H1 (cell line): ENCODE data around the gene NOTUM. TPM values are rescaled to one million over a fixed set of nuclear protein-coding genes. Genes with fewer than 3 reads are reported as not detected.

Source experiments
- CTCF ChIA-PET: fragments of 300-600 bp; sonication (Branson Sonifier 250); formaldehyde crosslinking; loops from one replicate; lab custom pipeline; 2021; ENCODE audit not compliant: partially characterized antibody; lab: Charles Lee
- POLR2A ChIA-PET: fragments of 300-600 bp; sonication (Branson Sonifier 250); formaldehyde crosslinking; loops from one replicate; lab custom pipeline; 2021; ENCODE audit warnings: inconsistent platforms; ENCODE audit not compliant: partially characterized antibody; lab: Charles Lee
- DNase-seq, 2 experiments: peaks; one replicate each; pipeline versions ENCODE4 v3.0.0 to v3.0.0-alpha.2; 2010 to 2022; ENCODE audit warnings: low spot score in 2 of 2, low read depth in 1 of 2, mixed read lengths in 1 of 2
- FAIRE-seq: peaks from 2 replicates; lab custom pipeline; 2011; peaks lifted over from hg19 to GRCh38; lab: Jason Lieb, UNC
- H2AFZ ChIP-seq: 2 replicates; pipeline ENCODE4 v1.8.1; 2012; ENCODE audit warnings: low read length, inconsistent platforms
- H2AK5ac ChIP-seq: 2 replicates; pipeline ENCODE4 v1.6.1; 2013; ENCODE audit warnings: low read depth, low read length
- H2BK120ac ChIP-seq: replicated peaks from 2 replicates; pipeline ENCODE3; 2013; ENCODE audit warnings: low read depth, low read length, inconsistent platforms
- H2BK12ac ChIP-seq: 2 replicates; pipeline ENCODE4 v1.6.1; 2013; ENCODE audit warnings: low read depth, low read length
- H2BK15ac ChIP-seq: 2 replicates; pipeline ENCODE4 v1.6.1; 2013; ENCODE audit warnings: low read length
- H2BK20ac ChIP-seq: 2 replicates; pipeline ENCODE4 v1.6.1; 2013; ENCODE audit warnings: low read length
- H2BK5ac ChIP-seq: 2 replicates; pipeline ENCODE4 v1.6.1; 2013; ENCODE audit warnings: low read depth, low read length
- H3K14ac ChIP-seq: 2 replicates; pipeline ENCODE4 v1.6.1; 2013; ENCODE audit warnings: inconsistent platforms; ENCODE audit not compliant: insufficient read length
- H3K18ac ChIP-seq: 2 replicates; pipeline ENCODE4 v1.6.1; 2013; ENCODE audit warnings: low read length; ENCODE audit errors: extremely low read depth
- H3K23ac ChIP-seq: 2 replicates; pipeline ENCODE4 v1.6.1; 2013; ENCODE audit warnings: inconsistent platforms; ENCODE audit not compliant: insufficient read length
- H3K23me2 ChIP-seq: 2 replicates; pipeline ENCODE4 v1.6.1; 2013; ENCODE audit warnings: low read depth, low read length
- H3K27ac ChIP-seq: 2 replicates; pipeline ENCODE4 v1.6.1; 2011; ENCODE audit warnings: low read depth, low read length, inconsistent platforms
- H3K27me3 ChIP-seq, 4 experiments: replicated peaks in 1 of 4; 1 replicate in 1 of 4; 2 replicates in 3 of 4; pipeline versions ENCODE4 v1.6.1 to v1.8.1; 2011 to 2013; ENCODE audit warnings: low read length in 3 of 4, mild to moderate bottlenecking in 3 of 4, inconsistent platforms in 2 of 4, mixed read lengths in 2 of 4, moderate library complexity in 1 of 4; ENCODE audit not compliant: control insufficient read depth in 3 of 4, insufficient read depth in 3 of 4; ENCODE audit errors: extremely low read depth in 1 of 4
- H3K36me3 ChIP-seq, 4 experiments: 2 replicates each; pipeline versions ENCODE4 v1.6.1 to v1.8.1; 2011 to 2013; ENCODE audit warnings: mild to moderate bottlenecking in 4 of 4, low read length in 3 of 4, moderate library complexity in 2 of 4, control low read depth in 1 of 4, inconsistent platforms in 1 of 4; ENCODE audit not compliant: insufficient read depth in 4 of 4, control insufficient read depth in 2 of 4
- H3K4ac ChIP-seq: replicated peaks from 2 replicates; pipeline ENCODE3; 2013; ENCODE audit warnings: low read length, low read depth, mixed read lengths, inconsistent platforms; ENCODE audit not compliant: insufficient read length
- H3K4me1 ChIP-seq, 4 experiments: replicated peaks in 1 of 4; 1 replicate in 1 of 4; 2 replicates in 3 of 4; pipeline versions ENCODE4 v1.6.1 to v1.8.1; 2011 to 2013; ENCODE audit warnings: low read length in 3 of 4, inconsistent platforms in 2 of 4, mixed read lengths in 1 of 4; ENCODE audit not compliant: insufficient read depth in 4 of 4, control insufficient read depth in 3 of 4
- H3K4me2 ChIP-seq, 2 experiments: 2 replicates each; pipeline versions ENCODE4 v1.6.1 to v1.8.1; 2011 to 2013; ENCODE audit warnings: low read depth in 2 of 2, low read length in 2 of 2, control low read depth in 1 of 2, inconsistent platforms in 1 of 2, mild to moderate bottlenecking in 1 of 2; ENCODE audit not compliant: insufficient read depth in 1 of 2
- H3K4me3 ChIP-seq, 4 experiments: fragments of 200-600, 300-600 bp in 1 of 4; sonication (generic), shearing (Covaris generic), sonication (Bioruptor Twin) in 1 of 4; 2 replicates each; pipeline versions ENCODE4 v1.5.1 to v1.8.1; 2011 to 2016; ENCODE audit warnings: low read length in 4 of 4, low read depth in 3 of 4, control low read depth in 2 of 4, inconsistent platforms in 2 of 4, mild to moderate bottlenecking in 2 of 4, mixed read lengths in 1 of 4, moderate library complexity in 1 of 4; ENCODE audit not compliant: insufficient read depth in 2 of 4; ENCODE audit errors: extremely low read depth in 1 of 4
- H3K56ac ChIP-seq: replicated peaks from 2 replicates; pipeline ENCODE3; 2013; ENCODE audit warnings: low read depth, mild to moderate bottlenecking, mixed read lengths, low read length, inconsistent platforms; ENCODE audit not compliant: insufficient read length
- H3K79me1 ChIP-seq: 2 replicates; pipeline ENCODE4 v1.6.1; 2013; ENCODE audit warnings: low read depth, low read length, control low read depth
- H3K79me2 ChIP-seq, 2 experiments: 2 replicates each; pipeline versions ENCODE4 v1.6.1 to v1.8.1; 2012 to 2013; ENCODE audit warnings: low read length in 2 of 2, mild to moderate bottlenecking in 2 of 2, inconsistent platforms in 1 of 2; ENCODE audit not compliant: insufficient read depth in 2 of 2, control insufficient read depth in 1 of 2
- H3K9ac ChIP-seq, 4 experiments: replicated peaks in 1 of 4; 1 replicate in 1 of 4; 2 replicates in 3 of 4; pipeline versions ENCODE4 v1.6.1 to v1.8.1; 2011 to 2013; ENCODE audit warnings: low read depth in 3 of 4, low read length in 3 of 4, control low read depth in 2 of 4, mild to moderate bottlenecking in 2 of 4, moderate library complexity in 2 of 4, inconsistent platforms in 1 of 4; ENCODE audit errors: extremely low read depth in 1 of 4
- H3K9me3 ChIP-seq, 2 experiments: 2 replicates each; pipeline versions ENCODE4 v1.6.1 to v1.8.1; 2012 to 2013; ENCODE audit warnings: mild to moderate bottlenecking in 2 of 2, moderate library complexity in 2 of 2, control low read depth in 1 of 2, inconsistent platforms in 1 of 2, low read depth in 1 of 2, low read length in 1 of 2, mixed read lengths in 1 of 2; ENCODE audit not compliant: insufficient read depth in 2 of 2
- H4K20me1 ChIP-seq, 2 experiments: replicated peaks in 1 of 2; 2 replicates each; pipeline versions ENCODE3 to v1.8.1; 2011 to 2013; ENCODE audit warnings: inconsistent platforms in 2 of 2, low read length in 2 of 2, mild to moderate bottlenecking in 1 of 2; ENCODE audit not compliant: insufficient read depth in 2 of 2, control insufficient read depth in 1 of 2
- H4K5ac ChIP-seq: 2 replicates; pipeline ENCODE4 v1.6.1; 2013; ENCODE audit warnings: low read length, low read depth, mixed read lengths, inconsistent platforms; ENCODE audit not compliant: insufficient read length
- H4K8ac ChIP-seq: 2 replicates; pipeline ENCODE4 v1.8.0; 2013; ENCODE audit warnings: mild to moderate bottlenecking, moderate library complexity, low read length, inconsistent platforms; ENCODE audit not compliant: insufficient read depth; ENCODE audit errors: extremely low read depth
- H4K91ac ChIP-seq: replicated peaks from 2 replicates; pipeline ENCODE3; 2013; ENCODE audit warnings: low read length, mixed read lengths, inconsistent platforms; ENCODE audit not compliant: insufficient read length
- CBX5 ChIP-seq: fragments of 300-800, 300-1000 bp; sonication (generic); IDR thresholded peaks from 2 replicates; pipeline ENCODE4 v1.7.1; 2016; ENCODE audit warnings: antibody characterized with exemption, low read length, low read depth
- CHD2 ChIP-seq: IDR thresholded peaks from 2 replicates; pipeline ENCODE4 v1.6.1; 2012; ENCODE audit warnings: low read length, improper control_type of control experiment
- MAFK ChIP-seq: IDR thresholded peaks from 2 replicates; pipeline ENCODE4 v1.6.1; 2012; ENCODE audit warnings: low read depth, mild to moderate bottlenecking, improper control_type of control experiment, low read length
- POLR2A ChIP-seq, 2 experiments: IDR thresholded peaks; 1 replicate in 1 of 2; 2 replicates in 1 of 2; pipeline ENCODE4 v1.6.1; 2011; ENCODE audit warnings: low read depth in 2 of 2, low read length in 2 of 2, mild to moderate bottlenecking in 2 of 2; ENCODE audit errors: control extremely low read depth in 1 of 2
- WGBS, 2 experiments: shearing (Covaris generic) in 1 of 2; methylation state at CpG; one replicate each; pipeline versions ENCODE4 v1.1.6 to v1.1.7; 2013 to 2015; ENCODE audit warnings: low lambda C conversion rate in 2 of 2, mixed read lengths in 2 of 2, inconsistent platforms in 1 of 2, low coverage in 1 of 2, missing lambda C conversion rate in 1 of 2; ENCODE audit not compliant: insufficient replicate concordance in 2 of 2, insufficient coverage in 1 of 2, insufficient read length in 1 of 2; ENCODE audit errors: extremely low coverage in 1 of 2, missing lambda C conversion rate in 1 of 2; 5-methylcytosine and 5-hydroxymethylcytosine counted together
- polyA plus RNA-seq, 7 experiments: library from polyadenylated mRNA; depleted of rRNA in 3 of 7; stranded (reverse) in 5 of 7; unstranded in 2 of 7; fragments of >200 nt in 5 of 7; fragments of 200-250 nt in 2 of 7; gene quantifications; 1 replicate in 5 of 7; 2 replicates in 1 of 7; 4 replicates in 1 of 7; pipeline versions ENCODE4 v1.2.1 to v1.2.3, GENCODE V29; 2011 to 2013; ENCODE audit warnings: missing spikeins in 2 of 7, mixed read lengths in 2 of 7
- total RNA-seq: library from RNA; stranded (reverse); fragmentation: NEBNext Ultra II Directional; extraction: Animal tissue kit (Norgen Biotek cat#: 25700); gene quantifications from 2 replicates; pipeline ENCODE4 v1.2.1, GENCODE V29; 2021

Gene NOTUM
- total and polyA plus RNA-seq, 2 of the 8 experiments (the other 6 are each of a cell fraction or from before 2014, with no cell fraction given): 0.45 to 0.76 TPM

GRCh38 chr17:82004517-82005455 lies 43.8 kb upstream of the NOTUM start:
- Histone ChIP-seq H4K20me1 (peaks cover 3 to 7% of the 10 kb centered on the region in 2 experiments), H3K4me2 (no peak overlapping the region), H3K27ac (no peak overlapping the region)

More at GRCh38 chr17:82004517-82005455, 43.8 kb upstream of the NOTUM start:
- Histone ChIP-seq H3K79me2 (no peaks in the 10 kb centered on the region), H2BK15ac (no peak overlapping the region), H4K91ac (no peak overlapping the region), H3K56ac (no peak overlapping the region), H3K23ac (no peak overlapping the region), H3K79me1 (peaks cover 3% of the 10 kb centered on the region), H3K9me3 (no peaks in the 10 kb centered on the region), H3K4me3 (no peak overlapping the region), H3K36me3 (no peaks in the 10 kb centered on the region), H4K5ac (no peak overlapping the region), H2BK20ac (no peak overlapping the region), H3K18ac (no peak overlapping the region), H3K23me2 (0 out of 2 replicates have a peak, but pooled peaks cover 1% of the 10 kb centered on the region), H3K27me3 (no peaks in the 10 kb centered on the region), H3K14ac (no peak overlapping the region), H2BK12ac (no peak overlapping the region), H2BK5ac (no peak overlapping the region), H2AFZ (no peak overlapping the region), H3K4ac (no peak overlapping the region), H2AK5ac (no peak overlapping the region), H4K8ac (peak overlapping the region; percentile 57), H3K4me1 (peaks cover 0 to 1% (median 0%) of the 10 kb centered on the region in 4 experiments; a peak in 1 of 7 replicates), H2BK120ac (no peak overlapping the region), H3K9ac (no peak overlapping the region)
- ChIA-PET POLR2A (interaction anchor here (0.6 to 1.8 kb wide), 5 partner anchors 8 to 70 kb away, joined by 3 to 9 read pairs (median 3); no protein-coding TSS in a partner anchor), CTCF (interaction anchor here (0.5 to 4.0 kb wide), 6 partner anchors 8 to 564 kb away, joined by 3 to 29 read pairs (median 5); no protein-coding TSS in a partner anchor)
- FAIRE-seq: no peak
- DNase-seq: no peak
- WGBS, 2 experiments: 95% methylated on average over 35 of the region's 41 CpGs; no CpG with 5 or more reads in 1 of the 2 experiments
- TF ChIP-seq MAFK (no peak), CBX5 (no peak), POLR2A (IDR thresholded peaks at IDR 0.05; ENCODE audit: control extremely low read depth in 1 of 2, low read depth in 2 of 2, low read length in 2 of 2) (no peak), CHD2 (no peak)
